Liver (tissue), 9 donors: Measurements from ENCODE around the gene IQCK. TPM values are rescaled to one million over a fixed set of nuclear protein-coding genes. Genes with fewer than 3 reads are reported as not detected.

Experiments used
- DNase-seq: peaks from one replicate; pipeline ENCODE4 v3.0.0-alpha.2; 2017; ENCODE audit warnings: low spot score
- H3K27ac ChIP-seq, 2 donors: one replicate each; pipeline ENCODE4 v1.7.0; 2013; ENCODE audit warnings: inconsistent platforms in 2 of 2, low read length in 2 of 2, control low read depth in 1 of 2, low read depth in 1 of 2, mild to moderate bottlenecking in 1 of 2
- H3K27me3 ChIP-seq, 4 donors: one replicate each; pipeline versions ENCODE4 v1.6.1 to v1.7.0; 2013; ENCODE audit warnings: low read length in 3 of 4, inconsistent platforms in 1 of 4, mild to moderate bottlenecking in 1 of 4, moderate library complexity in 1 of 4; ENCODE audit not compliant: control insufficient read depth in 4 of 4, insufficient read depth in 4 of 4
- H3K36me3 ChIP-seq, 4 donors: one replicate each; pipeline versions ENCODE4 v1.6.1 to v1.7.0; 2013; ENCODE audit warnings: low read length in 3 of 4, mild to moderate bottlenecking in 3 of 4, low read depth in 1 of 4, moderate library complexity in 1 of 4; ENCODE audit not compliant: control insufficient read depth in 4 of 4, insufficient read depth in 3 of 4
- H3K4me1 ChIP-seq, 4 donors: one replicate each; pipeline versions ENCODE4 v1.6.1 to v1.7.0; 2013; ENCODE audit warnings: low read length in 3 of 4, mild to moderate bottlenecking in 3 of 4, moderate library complexity in 1 of 4; ENCODE audit not compliant: control insufficient read depth in 4 of 4, insufficient read depth in 4 of 4
- H3K4me3 ChIP-seq, 3 donors: one replicate each; pipeline versions ENCODE4 v1.6.1 to v1.7.0; 2013; ENCODE audit warnings: low read length in 3 of 3, control low read depth in 1 of 3, low read depth in 1 of 3, mild to moderate bottlenecking in 1 of 3
- H3K9ac ChIP-seq, 2 donors: one replicate each; pipeline ENCODE4 v1.7.0; 2013; ENCODE audit warnings: low read length in 2 of 2, mild to moderate bottlenecking in 2 of 2, moderate library complexity in 2 of 2, control low read depth in 1 of 2, low read depth in 1 of 2
- H3K9me3 ChIP-seq, 4 donors: one replicate each; pipeline versions ENCODE4 v1.6.1 to v1.7.0; 2013; ENCODE audit warnings: low read length in 3 of 4; ENCODE audit not compliant: control insufficient read depth in 4 of 4
- CTCF ChIP-seq: fragments of 150-350 bp; IDR thresholded peaks from 2 replicates; pipeline ENCODE4 v1.5.1; 2017; ENCODE audit warnings: improper control_type of control experiment, low read depth, low read length; ENCODE audit not compliant: missing input control
- GABPA ChIP-seq, 2 donors: IDR thresholded peaks in 1 of 2; conservative IDR thresholded peaks in 1 of 2; 2 replicates each; pipeline ENCODE4 v1.6.1; 2016; ENCODE audit warnings: antibody characterized with exemption in 2 of 2, mild to moderate bottlenecking in 1 of 2, moderate library complexity in 1 of 2
- JUND ChIP-seq, 2 donors: IDR thresholded peaks; 2 replicates each; pipeline ENCODE4 v1.6.1; 2016; ENCODE audit warnings: antibody characterized with exemption in 2 of 2
- MAX ChIP-seq: IDR thresholded peaks from 2 replicates; pipeline ENCODE4 v1.6.1; 2016; ENCODE audit warnings: antibody characterized with exemption
- NR2F2 ChIP-seq: IDR thresholded peaks from 2 replicates; pipeline ENCODE4 v1.6.1; 2016; ENCODE audit warnings: antibody characterized with exemption
- RAD21 ChIP-seq, 2 donors: IDR thresholded peaks; 2 replicates each; pipeline ENCODE4 v1.6.1; 2016; ENCODE audit warnings: antibody characterized with exemption in 2 of 2, mild to moderate bottlenecking in 2 of 2
- REST ChIP-seq: IDR thresholded peaks from 2 replicates; pipeline ENCODE4 v1.6.1; 2016; ENCODE audit warnings: antibody characterized with exemption, mild to moderate bottlenecking
- RXRA ChIP-seq, 2 donors: IDR thresholded peaks; 2 replicates each; pipeline ENCODE4 v1.6.1; 2017 to 2018; ENCODE audit warnings: antibody characterized with exemption in 2 of 2, mild to moderate bottlenecking in 1 of 2
- SP1 ChIP-seq: IDR thresholded peaks from 2 replicates; pipeline ENCODE4 v1.6.1; 2018; ENCODE audit warnings: antibody characterized with exemption, mild to moderate bottlenecking
- YY1 ChIP-seq: IDR thresholded peaks from 2 replicates; pipeline ENCODE4 v1.6.1; 2016; ENCODE audit warnings: antibody characterized with exemption, mild to moderate bottlenecking
- ZBTB33 ChIP-seq: IDR thresholded peaks from 2 replicates; pipeline ENCODE4 v1.6.1; 2016; ENCODE audit warnings: antibody characterized with exemption
- WGBS: extraction: QIAGEN DNeasy Blood & Tissue Kit; methylation state at CpG from one replicate; pipeline ENCODE4 v1.1.7; 2013; 5-methylcytosine and 5-hydroxymethylcytosine counted together
- polyA plus RNA-seq, 2 donors: library from polyadenylated mRNA; stranded (reverse) in 1 of 2; unstranded in 1 of 2; fragments of 200-250 nt in 1 of 2; fragments of >200 nt in 1 of 2; fragmentation: Nextera tagmentation in 1 of 2; extraction: Ambion mirVana in 1 of 2; gene quantifications; one replicate each; pipeline versions ENCODE4 v1.2.1 to v1.2.3, GENCODE V29; 2013 to 2015
- total RNA-seq, 2 donors: library from RNA; depleted of rRNA; stranded (reverse); fragments of >200 nt; gene quantifications; one replicate each; pipeline ENCODE4 v1.2.3, GENCODE V29; 2014
- donor health status: healthy.
- donor health status: healthy.
- donor health status: healthy.
- donor health status: healthy.
- donor health status: healthy.

The IQCK gene
- total and polyA plus RNA-seq, 4 donors = 2.1 to 4.4 (median 2.9) TPM

GRCh38 chr16:19850131-19850817 is 132.2 kb downstream of the IQCK start:
- no peaks in the 10 kb centered on the region for H3K9me3 ChIP-seq
- no peak for DNase-seq
- no peaks in the 10 kb centered on the region for H3K36me3 ChIP-seq
- H3K9ac ChIP-seq = no peak overlapping the region
- no peaks in the 10 kb centered on the region for H3K4me1 ChIP-seq
- no peak overlapping the region for H3K4me3 ChIP-seq
- no peaks in the 10 kb centered on the region for H3K27me3 ChIP-seq
- H3K27ac ChIP-seq = no peak overlapping the region
- TF ChIP-seq YY1 = no peak
- no peak for TF ChIP-seq REST
- TF ChIP-seq JUND (IDR thresholded peaks at IDR 0.05) = no peak
- TF ChIP-seq CTCF = no peak
- no peak for TF ChIP-seq ZBTB33
- TF ChIP-seq RXRA (IDR thresholded peaks at IDR 0.05) = no peak
- no peak for TF ChIP-seq MAX
- TF ChIP-seq GABPA (IDR thresholded peaks at IDR 0.05 in 1 of 2, conservative IDR thresholded peaks at IDR 0.05 in 1 of 2) = no peak
- no peak for TF ChIP-seq SP1
- 93% methylated on average over 11 of the region's 11 CpGs for WGBS

- no peak overlapping the region for H3K9ac ChIP-seq
- peak in 1 of 2 donors; percentile 19 for TF ChIP-seq RAD21 (IDR thresholded peaks at IDR 0.05)
- no peak for TF ChIP-seq NR2F2
- WGBS = 74% methylated on average over 7 of the region's 7 CpGs
- no peaks in the 10 kb centered on the region for H3K9me3 ChIP-seq
- H3K27me3 ChIP-seq = no peaks in the 10 kb centered on the region
- no peak for DNase-seq
- no peak overlapping the region for H3K4me3 ChIP-seq
- no peaks in the 10 kb centered on the region for H3K36me3 ChIP-seq
- H3K4me1 ChIP-seq = no peaks in the 10 kb centered on the region
- H3K27ac ChIP-seq = no peak overlapping the region
These were observed 133.4 kb downstream of the IQCK start for GRCh38 chr16:19851476-19851875.
